OCI-LY1 (cell line): Measurements from ENCODE around the gene PAIP2B.

Source experiments
- H2AFZ ChIP-seq: fragments of 200-600 bp; sonication (generic), shearing (Covaris generic); 2 replicates; pipeline ENCODE4 v1.6.0; 2014; ENCODE audit warnings: antibody characterized with exemption, mild to moderate bottlenecking, low read length
- H3F3A ChIP-seq: fragments of 200-600 bp; sonication (generic), shearing (Covaris generic); 2 replicates; pipeline ENCODE4 v1.6.0; 2014; ENCODE audit warnings: mild to moderate bottlenecking, antibody characterized with exemption, low read length, moderate library complexity; ENCODE audit not compliant: insufficient read depth
- H3K27ac ChIP-seq: fragments of 200-600 bp; sonication (generic); 2 replicates; pipeline ENCODE4 v1.5.1; 2014; ENCODE audit warnings: low read length, mixed run types, mild to moderate bottlenecking, low read depth; ENCODE audit not compliant: poor library complexity, severe bottlenecking
- H3K27me3 ChIP-seq: fragments of 200-600 bp; sonication (generic); 2 replicates; pipeline ENCODE4 v1.6.0; 2014; ENCODE audit warnings: antibody characterized with exemption, mild to moderate bottlenecking, low read length, moderate library complexity; ENCODE audit not compliant: insufficient read depth
- H3K36me3 ChIP-seq: fragments of 200-600 bp; sonication (generic); 2 replicates; pipeline ENCODE4 v1.6.1; 2014; ENCODE audit warnings: mild to moderate bottlenecking, antibody characterized with exemption, low read length, moderate library complexity, mixed read lengths; ENCODE audit not compliant: insufficient read depth
- H3K4me1 ChIP-seq: fragments of 200-600 bp; sonication (generic); 2 replicates; pipeline ENCODE4 v1.5.1; 2014; ENCODE audit warnings: mild to moderate bottlenecking, low read length, moderate library complexity; ENCODE audit not compliant: insufficient read depth, severe bottlenecking
- H3K4me2 ChIP-seq: fragments of 200-600 bp; sonication (generic), shearing (Covaris generic); 2 replicates; pipeline ENCODE4 v1.6.1; 2014; ENCODE audit warnings: low read length
- H3K4me3 ChIP-seq: fragments of 200-600 bp; sonication (generic); 2 replicates; pipeline ENCODE4 v1.5.1; 2014; ENCODE audit warnings: low read length, low read depth, mild to moderate bottlenecking, mixed read lengths; ENCODE audit not compliant: poor library complexity, severe bottlenecking
- H3K79me2 ChIP-seq: fragments of 200-600 bp; shearing (Covaris generic); 2 replicates; pipeline ENCODE4 v1.6.1; 2016; ENCODE audit warnings: mixed run types, low read length, mixed read lengths; ENCODE audit not compliant: insufficient read depth
- H3K9ac ChIP-seq: fragments of 200-600 bp; sonication (generic), shearing (Covaris generic); 2 replicates; pipeline ENCODE4 v1.6.1; 2014; ENCODE audit warnings: mild to moderate bottlenecking, low read length, mixed read lengths
- H3K9me2 ChIP-seq: fragments of 200-600 bp; sonication (generic), shearing (Covaris generic); 2 replicates; pipeline ENCODE4 v1.6.1; 2014; ENCODE audit warnings: low read depth, mild to moderate bottlenecking, low read length, mixed read lengths
- H3K9me3 ChIP-seq: fragments of 200-600 bp; shearing (Covaris generic); 2 replicates; pipeline ENCODE4 v1.6.1; 2014; ENCODE audit warnings: low read length, mixed read lengths
- H4K20me1 ChIP-seq: fragments of 200-600 bp; sonication (generic), shearing (Covaris generic); 2 replicates; pipeline ENCODE4 v1.6.0; 2016; ENCODE audit warnings: mild to moderate bottlenecking, low read length; ENCODE audit not compliant: insufficient read depth
- EZH2 ChIP-seq: fragments of 200-600 bp; sonication (generic), shearing (Covaris generic); IDR thresholded peaks from 2 replicates; pipeline ENCODE4 v1.8.0; 2017; ENCODE audit warnings: borderline replicate concordance, mixed run types, mild to moderate bottlenecking, antibody characterized with exemption, low read length, moderate library complexity, mixed read lengths
- TF ChIP-seq, protein P1 (sequence below): fragments of 200-600 bp; sonication (generic), shearing (Covaris generic); IDR thresholded peaks from 2 replicates; pipeline ENCODE4 v1.5.1; 2017; ENCODE audit warnings: mild to moderate bottlenecking, antibody characterized with exemption, low read length, moderate library complexity, mixed read lengths

Gene PAIP2B

GRCh38 chr2:71153585-71154224 is 73.2 kb downstream of the PAIP2B start:
- no peak for TF ChIP-seq EZH2
- TF ChIP-seq, protein P1, sequence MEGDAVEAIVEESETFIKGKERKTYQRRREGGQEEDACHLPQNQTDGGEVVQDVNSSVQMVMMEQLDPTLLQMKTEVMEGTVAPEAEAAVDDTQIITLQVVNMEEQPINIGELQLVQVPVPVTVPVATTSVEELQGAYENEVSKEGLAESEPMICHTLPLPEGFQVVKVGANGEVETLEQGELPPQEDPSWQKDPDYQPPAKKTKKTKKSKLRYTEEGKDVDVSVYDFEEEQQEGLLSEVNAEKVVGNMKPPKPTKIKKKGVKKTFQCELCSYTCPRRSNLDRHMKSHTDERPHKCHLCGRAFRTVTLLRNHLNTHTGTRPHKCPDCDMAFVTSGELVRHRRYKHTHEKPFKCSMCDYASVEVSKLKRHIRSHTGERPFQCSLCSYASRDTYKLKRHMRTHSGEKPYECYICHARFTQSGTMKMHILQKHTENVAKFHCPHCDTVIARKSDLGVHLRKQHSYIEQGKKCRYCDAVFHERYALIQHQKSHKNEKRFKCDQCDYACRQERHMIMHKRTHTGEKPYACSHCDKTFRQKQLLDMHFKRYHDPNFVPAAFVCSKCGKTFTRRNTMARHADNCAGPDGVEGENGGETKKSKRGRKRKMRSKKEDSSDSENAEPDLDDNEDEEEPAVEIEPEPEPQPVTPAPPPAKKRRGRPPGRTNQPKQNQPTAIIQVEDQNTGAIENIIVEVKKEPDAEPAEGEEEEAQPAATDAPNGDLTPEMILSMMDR, result no peak
- H3K27ac ChIP-seq, result no peak overlapping the region
- H3K4me2 ChIP-seq, result no peak overlapping the region
- no peaks in the 10 kb centered on the region for H3K9me2 ChIP-seq
- H2AFZ ChIP-seq, result no peak overlapping the region
- H3K4me3 ChIP-seq, result no peak overlapping the region
- H3K36me3 ChIP-seq, result peaks cover 26% of the 10 kb centered on the region
- no peaks in the 10 kb centered on the region for H3F3A ChIP-seq
- no peak overlapping the region for H3K9ac ChIP-seq
- H3K79me2 ChIP-seq, result no peaks in the 10 kb centered on the region
- H3K4me1 ChIP-seq, result no peaks in the 10 kb centered on the region
- no peaks in the 10 kb centered on the region for H4K20me1 ChIP-seq
- H3K9me3 ChIP-seq, result no peaks in the 10 kb centered on the region
- H3K27me3 ChIP-seq, result no peaks in the 10 kb centered on the region

DNA sequence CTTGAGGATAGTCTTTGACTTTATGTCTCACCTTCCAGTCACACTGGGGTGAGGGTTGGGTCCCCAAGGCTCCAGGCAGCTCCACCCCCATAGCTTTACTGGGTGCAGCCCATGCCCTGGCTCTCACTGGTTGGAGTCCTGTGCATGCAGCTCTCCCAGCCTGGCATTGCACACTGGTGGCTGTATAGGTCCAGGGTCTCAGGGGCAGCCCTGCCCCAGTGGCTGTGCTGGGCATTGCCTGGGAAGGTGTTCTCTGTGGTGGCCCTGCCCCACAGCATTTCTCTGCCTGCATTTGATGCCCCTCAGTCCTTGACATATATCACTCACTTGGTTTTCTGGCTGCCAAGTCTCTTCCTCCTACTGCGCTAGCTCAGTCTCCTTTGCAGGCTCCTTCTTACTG is 75.3 kb downstream of the PAIP2B start:
- Histone ChIP-seq H3K9me3 (no peaks in the 10 kb centered on the region), H3F3A (no peaks in the 10 kb centered on the region), H3K79me2 (no peaks in the 10 kb centered on the region), H3K9ac (no peak overlapping the region), H3K9me2 (no peaks in the 10 kb centered on the region), H3K36me3 (peaks cover 45% of the 10 kb centered on the region), H4K20me1 (no peaks in the 10 kb centered on the region), H3K27ac (no peak overlapping the region), H3K4me2 (no peak overlapping the region), H3K4me1 (no peaks in the 10 kb centered on the region), H2AFZ (no peak overlapping the region), H3K27me3 (no peaks in the 10 kb centered on the region), H3K4me3 (no peak overlapping the region)
- TF ChIP-seq, protein P1, result no peak
- TF ChIP-seq EZH2, result no peak

GRCh38 chr2:71150082-71150816 is 76.7 kb downstream of the PAIP2B start:
- Histone ChIP-seq H3K4me2 (no peak overlapping the region), H2AFZ (no peak overlapping the region), H3K79me2 (no peaks in the 10 kb centered on the region), H3K4me3 (no peak overlapping the region), H3K9ac (no peak overlapping the region), H4K20me1 (no peaks in the 10 kb centered on the region), H3K4me1 (no peaks in the 10 kb centered on the region), H3K9me2 (no peaks in the 10 kb centered on the region), H3F3A (no peaks in the 10 kb centered on the region), H3K9me3 (no peaks in the 10 kb centered on the region), H3K27me3 (no peaks in the 10 kb centered on the region), H3K36me3 (peaks cover 58% of the 10 kb centered on the region), H3K27ac (no peak overlapping the region)
- no peak for TF ChIP-seq EZH2
- TF ChIP-seq, protein P1, result no peak
